SK-N-SH treated with all-trans-retinoic acid at 6 μM for 48 hours (cell line): ENCODE results near the gene SOWAHA.

Source experiments
- ATAC-seq: fragments of 200-7000 bp; cut with Tn5 transposase; 3 replicates; pipeline ENCODE4 v1.9.1; 2020; ENCODE audit warnings: mild to moderate bottlenecking, moderate library complexity
- ARNTL ChIP-seq: fragments of 450-650 bp; formaldehyde crosslinking; IDR thresholded peaks from 2 replicates; pipeline ENCODE4 v1.5.0; 2020; ENCODE audit warnings: low read depth, mild to moderate bottlenecking, moderate library complexity, borderline replicate concordance
- BACH2 ChIP-seq: fragments of 250-450 bp; sonication (Bioruptor Pico); IDR thresholded peaks from 2 replicates; pipeline ENCODE4 v1.9.0; 2021; ENCODE audit warnings: mild to moderate bottlenecking, borderline replicate concordance
- CREB5 ChIP-seq: fragments of 250-450 bp; sonication (Bioruptor Pico); IDR thresholded peaks from 2 replicates; pipeline ENCODE4 v1.5.1; 2020; ENCODE audit warnings: low read depth, mild to moderate bottlenecking, moderate library complexity
- CSDC2 ChIP-seq: fragments of 250-450 bp; sonication (Bioruptor Pico); IDR thresholded peaks from 2 replicates; pipeline ENCODE4 v1.5.0; 2020; ENCODE audit warnings: mild to moderate bottlenecking, moderate library complexity
- CSRNP3 ChIP-seq: fragments of 250-450 bp; sonication (Bioruptor Pico); IDR thresholded peaks from 2 replicates; pipeline ENCODE4 v1.5.1; 2021; ENCODE audit warnings: mild to moderate bottlenecking, moderate library complexity
- ESRRG ChIP-seq: fragments of 250-450 bp; sonication (Bioruptor Pico); IDR thresholded peaks from 2 replicates; pipeline ENCODE4 v1.6.1; 2021; ENCODE audit warnings: mild to moderate bottlenecking
- GLIS3 ChIP-seq: fragments of 250-450 bp; sonication (Bioruptor Pico); IDR thresholded peaks from 2 replicates; pipeline ENCODE4 v1.5.0; 2020; ENCODE audit warnings: mild to moderate bottlenecking, moderate library complexity
- ISL1 ChIP-seq: fragments of 250-450 bp; sonication (Bioruptor Pico); IDR thresholded peaks from 2 replicates; pipeline ENCODE4 v2.1.2; 2022; ENCODE audit warnings: mild to moderate bottlenecking, moderate library complexity
- OSR1 ChIP-seq: fragments of 250-450 bp; sonication (Bioruptor Pico); IDR thresholded peaks from 2 replicates; pipeline ENCODE4 v1.8.0; 2022; ENCODE audit warnings: moderate library complexity, mild to moderate bottlenecking, inconsistent platforms
- RARB ChIP-seq: fragments of 250-450 bp; sonication (Bioruptor Pico); IDR thresholded peaks from 2 replicates; pipeline ENCODE4 v1.8.0; 2021; ENCODE audit warnings: mild to moderate bottlenecking, moderate library complexity
- SNAI2 ChIP-seq: fragments of 250-450 bp; sonication (Bioruptor Pico); IDR thresholded peaks from 2 replicates; pipeline ENCODE4 v1.5.0; 2020; ENCODE audit warnings: mild to moderate bottlenecking, moderate library complexity
- TCF4 ChIP-seq: fragments of 250-450 bp; sonication (Bioruptor Pico); IDR thresholded peaks from 2 replicates; pipeline ENCODE4 v1.8.0; 2021; ENCODE audit warnings: mild to moderate bottlenecking, moderate library complexity, borderline replicate concordance
- TOX ChIP-seq: fragments of 250-450 bp; sonication (Bioruptor Pico); IDR thresholded peaks from 2 replicates; pipeline ENCODE4 v1.8.0; 2021; ENCODE audit warnings: mild to moderate bottlenecking, moderate library complexity, borderline replicate concordance
- ZFP30 ChIP-seq: fragments of 450-650 bp; formaldehyde crosslinking; IDR thresholded peaks from 2 replicates; pipeline ENCODE4 v1.5.0; 2022; ENCODE audit warnings: mild to moderate bottlenecking, moderate library complexity
- ZNF565 ChIP-seq: fragments of 450-650 bp; formaldehyde crosslinking; conservative IDR thresholded peaks from 2 replicates; pipeline ENCODE4 v1.5.0; 2020; ENCODE audit warnings: low read depth, mild to moderate bottlenecking, moderate library complexity
- ZNF70 ChIP-seq: fragments of 450-650 bp; formaldehyde crosslinking; IDR thresholded peaks from 2 replicates; pipeline ENCODE4 v1.5.0; 2020; ENCODE audit warnings: mild to moderate bottlenecking, moderate library complexity
- ZNF8 ChIP-seq: fragments of 450-650 bp; formaldehyde crosslinking; IDR thresholded peaks from 2 replicates; pipeline ENCODE4 v1.5.0; 2020; ENCODE audit warnings: mild to moderate bottlenecking, moderate library complexity
- TF ChIP-seq, protein P1 (sequence below): fragments of 250-450 bp; sonication (Bioruptor Pico); IDR thresholded peaks from 2 replicates; pipeline ENCODE4 v1.8.0; 2021; ENCODE audit warnings: low read depth, mild to moderate bottlenecking, moderate library complexity, borderline replicate concordance
- TF ChIP-seq, protein P2 (sequence below): fragments of 250-450 bp; sonication (Bioruptor Pico); IDR thresholded peaks from 2 replicates; pipeline ENCODE4 v1.8.0; 2020; ENCODE audit warnings: mild to moderate bottlenecking, moderate library complexity, borderline replicate concordance
- TF ChIP-seq, protein P3 (sequence below): fragments of 250-450 bp; sonication (Bioruptor Pico); IDR thresholded peaks from 2 replicates; pipeline ENCODE4 v1.5.0; 2020; ENCODE audit warnings: mild to moderate bottlenecking, moderate library complexity

Gene SOWAHA

DNA sequence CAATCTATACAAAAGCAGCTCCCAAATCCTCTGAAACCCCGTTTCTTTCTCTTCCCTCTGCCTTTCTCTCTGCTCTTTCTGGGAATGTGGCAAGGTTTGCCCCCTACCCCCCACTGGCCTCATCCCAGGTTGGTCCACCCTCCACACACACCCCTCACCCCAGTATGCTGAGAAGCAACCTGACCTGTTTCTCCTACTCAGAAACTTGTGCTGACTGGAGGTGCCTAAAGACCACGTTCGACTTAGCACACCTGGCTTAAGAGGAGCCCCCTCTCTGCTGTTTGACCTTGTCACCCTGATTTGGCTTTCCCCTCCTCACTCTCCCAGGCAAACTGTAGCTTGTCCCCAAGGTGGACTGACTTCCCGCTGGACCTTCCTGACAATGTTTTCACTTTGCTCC, 35.0 kb upstream of the SOWAHA start:
- no peak for ATAC-seq
- TF ChIP-seq ZNF565 (no peak), ISL1 (no peak), ZFP30 (no peak), ZNF8 (no peak), BACH2 (CRISPR knock-in tag) (no peak), TCF4 (no peak), CSDC2 (CRISPR knock-in tag) (no peak), GLIS3 (CRISPR knock-in tag) (no peak), ARNTL (CRISPR knock-in tag) (no peak), OSR1 (CRISPR knock-in tag) (no peak), TOX (CRISPR knock-in tag) (no peak), SNAI2 (CRISPR knock-in tag) (no peak), ESRRG (CRISPR knock-in tag) (no peak), ZNF70 (CRISPR knock-in tag) (no peak)
- TF ChIP-seq, protein P1, sequence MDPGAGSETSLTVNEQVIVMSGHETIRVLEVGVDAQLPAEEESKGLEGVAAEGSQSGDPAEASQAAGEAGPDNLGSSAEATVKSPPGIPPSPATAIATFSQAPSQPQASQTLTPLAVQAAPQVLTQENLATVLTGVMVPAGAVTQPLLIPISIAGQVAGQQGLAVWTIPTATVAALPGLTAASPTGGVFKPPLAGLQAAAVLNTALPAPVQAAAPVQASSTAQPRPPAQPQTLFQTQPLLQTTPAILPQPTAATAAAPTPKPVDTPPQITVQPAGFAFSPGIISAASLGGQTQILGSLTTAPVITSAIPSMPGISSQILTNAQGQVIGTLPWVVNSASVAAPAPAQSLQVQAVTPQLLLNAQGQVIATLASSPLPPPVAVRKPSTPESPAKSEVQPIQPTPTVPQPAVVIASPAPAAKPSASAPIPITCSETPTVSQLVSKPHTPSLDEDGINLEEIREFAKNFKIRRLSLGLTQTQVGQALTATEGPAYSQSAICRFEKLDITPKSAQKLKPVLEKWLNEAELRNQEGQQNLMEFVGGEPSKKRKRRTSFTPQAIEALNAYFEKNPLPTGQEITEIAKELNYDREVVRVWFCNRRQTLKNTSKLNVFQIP (CRISPR knock-in tag) = no peak
- TF ChIP-seq, protein P2, sequence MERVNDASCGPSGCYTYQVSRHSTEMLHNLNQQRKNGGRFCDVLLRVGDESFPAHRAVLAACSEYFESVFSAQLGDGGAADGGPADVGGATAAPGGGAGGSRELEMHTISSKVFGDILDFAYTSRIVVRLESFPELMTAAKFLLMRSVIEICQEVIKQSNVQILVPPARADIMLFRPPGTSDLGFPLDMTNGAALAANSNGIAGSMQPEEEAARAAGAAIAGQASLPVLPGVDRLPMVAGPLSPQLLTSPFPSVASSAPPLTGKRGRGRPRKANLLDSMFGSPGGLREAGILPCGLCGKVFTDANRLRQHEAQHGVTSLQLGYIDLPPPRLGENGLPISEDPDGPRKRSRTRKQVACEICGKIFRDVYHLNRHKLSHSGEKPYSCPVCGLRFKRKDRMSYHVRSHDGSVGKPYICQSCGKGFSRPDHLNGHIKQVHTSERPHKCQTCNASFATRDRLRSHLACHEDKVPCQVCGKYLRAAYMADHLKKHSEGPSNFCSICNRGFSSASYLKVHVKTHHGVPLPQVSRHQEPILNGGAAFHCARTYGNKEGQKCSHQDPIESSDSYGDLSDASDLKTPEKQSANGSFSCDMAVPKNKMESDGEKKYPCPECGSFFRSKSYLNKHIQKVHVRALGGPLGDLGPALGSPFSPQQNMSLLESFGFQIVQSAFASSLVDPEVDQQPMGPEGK (CRISPR knock-in tag) = no peak

DNA sequence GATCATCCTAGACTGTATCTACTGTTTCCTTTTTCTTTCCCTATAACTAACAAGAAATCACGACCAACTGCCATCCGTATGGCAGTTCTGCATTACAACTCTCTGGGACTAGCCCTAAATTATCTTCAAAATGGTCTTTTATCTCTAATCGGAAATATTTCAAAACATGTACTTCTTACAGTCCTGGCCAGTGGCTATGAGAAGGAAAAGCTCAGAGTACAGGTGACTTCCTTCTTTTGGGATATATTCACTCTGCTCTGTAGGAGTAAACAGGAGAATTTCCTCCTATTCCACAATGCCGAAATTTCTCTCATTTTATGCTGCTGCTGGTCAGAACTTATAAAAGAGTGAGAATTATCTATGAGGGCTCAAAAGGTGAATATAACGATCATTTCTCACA, 34.2 kb upstream of the SOWAHA start:
- TF ChIP-seq ESRRG (CRISPR knock-in tag) = no peak
- no peak for TF ChIP-seq BACH2 (CRISPR knock-in tag)
- no peak for TF ChIP-seq ZFP30
- TF ChIP-seq RARB (CRISPR knock-in tag) = no peak
- no peak for TF ChIP-seq SNAI2 (CRISPR knock-in tag)
- TF ChIP-seq OSR1 (CRISPR knock-in tag) = no peak
- TF ChIP-seq CSRNP3 (CRISPR knock-in tag) = no peak
- TF ChIP-seq TCF4 = no peak
- TF ChIP-seq, protein P3, sequence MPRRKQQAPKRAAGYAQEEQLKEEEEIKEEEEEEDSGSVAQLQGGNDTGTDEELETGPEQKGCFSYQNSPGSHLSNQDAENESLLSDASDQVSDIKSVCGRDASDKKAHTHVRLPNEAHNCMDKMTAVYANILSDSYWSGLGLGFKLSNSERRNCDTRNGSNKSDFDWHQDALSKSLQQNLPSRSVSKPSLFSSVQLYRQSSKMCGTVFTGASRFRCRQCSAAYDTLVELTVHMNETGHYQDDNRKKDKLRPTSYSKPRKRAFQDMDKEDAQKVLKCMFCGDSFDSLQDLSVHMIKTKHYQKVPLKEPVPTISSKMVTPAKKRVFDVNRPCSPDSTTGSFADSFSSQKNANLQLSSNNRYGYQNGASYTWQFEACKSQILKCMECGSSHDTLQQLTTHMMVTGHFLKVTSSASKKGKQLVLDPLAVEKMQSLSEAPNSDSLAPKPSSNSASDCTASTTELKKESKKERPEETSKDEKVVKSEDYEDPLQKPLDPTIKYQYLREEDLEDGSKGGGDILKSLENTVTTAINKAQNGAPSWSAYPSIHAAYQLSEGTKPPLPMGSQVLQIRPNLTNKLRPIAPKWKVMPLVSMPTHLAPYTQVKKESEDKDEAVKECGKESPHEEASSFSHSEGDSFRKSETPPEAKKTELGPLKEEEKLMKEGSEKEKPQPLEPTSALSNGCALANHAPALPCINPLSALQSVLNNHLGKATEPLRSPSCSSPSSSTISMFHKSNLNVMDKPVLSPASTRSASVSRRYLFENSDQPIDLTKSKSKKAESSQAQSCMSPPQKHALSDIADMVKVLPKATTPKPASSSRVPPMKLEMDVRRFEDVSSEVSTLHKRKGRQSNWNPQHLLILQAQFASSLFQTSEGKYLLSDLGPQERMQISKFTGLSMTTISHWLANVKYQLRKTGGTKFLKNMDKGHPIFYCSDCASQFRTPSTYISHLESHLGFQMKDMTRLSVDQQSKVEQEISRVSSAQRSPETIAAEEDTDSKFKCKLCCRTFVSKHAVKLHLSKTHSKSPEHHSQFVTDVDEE (CRISPR knock-in tag) = no peak
- TF ChIP-seq TOX (CRISPR knock-in tag) = no peak
- TF ChIP-seq CREB5 (CRISPR knock-in tag) = no peak
- TF ChIP-seq ISL1 = no peak
- TF ChIP-seq ARNTL (CRISPR knock-in tag) = no peak
- TF ChIP-seq ZNF8 = no peak
- ATAC-seq = no peak

GRCh38 chr5:132779961-132780360, 33.1 kb upstream of the SOWAHA start:
- TF ChIP-seq ESRRG (CRISPR knock-in tag) (no peak), ZFP30 (no peak), TOX (CRISPR knock-in tag) (no peak), OSR1 (CRISPR knock-in tag) (no peak), ZNF8 (no peak), GLIS3 (CRISPR knock-in tag) (no peak), BACH2 (CRISPR knock-in tag) (no peak)
- TF ChIP-seq, protein P2 (CRISPR knock-in tag) = no peak
- ATAC-seq = no peak
